Testis (tissue), 3 donors: ENCODE measurements around the gene NBEA. TPM values are rescaled to one million over a fixed set of nuclear protein-coding genes. Genes with fewer than 3 reads are reported as not detected.

Source experiments
- DNase-seq: peaks from one replicate; pipeline ENCODE4 v3.0.0-alpha.2; 2019
- H3K27ac ChIP-seq, 2 donors: fragments of 200-600 bp; sonication (generic); one replicate each; pipeline ENCODE4 v1.5.1; 2019
- H3K27me3 ChIP-seq: fragments of 200-600 bp; sonication (generic); one replicate; pipeline ENCODE4 v1.5.1; 2019
- H3K36me3 ChIP-seq: fragments of 200-600 bp; sonication (generic); one replicate; pipeline ENCODE4 v1.5.1; 2017; ENCODE audit warnings: low read depth; ENCODE audit errors: missing control alignments
- H3K4me1 ChIP-seq: fragments of 200-600 bp; sonication (generic); one replicate; pipeline ENCODE4 v1.5.1; 2019
- H3K4me3 ChIP-seq, 2 donors: fragments of 200-600 bp; sonication (generic); one replicate each; pipeline ENCODE4 v1.5.1; 2017 to 2019
- H3K9me3 ChIP-seq: fragments of 200-600 bp; sonication (generic); one replicate; pipeline ENCODE4 v1.5.1; 2017
- CTCF ChIP-seq, 3 experiments: fragments of 450-650 bp in 2 of 3; fragments of 200-600 bp in 1 of 3; sonication (generic) in 1 of 3; IDR thresholded peaks; one replicate each; pipeline ENCODE4 v1.5.1; 2016 to 2019; ENCODE audit warnings: antibody characterized with exemption in 3 of 3, mild to moderate bottlenecking in 2 of 3, moderate library complexity in 1 of 3
- POLR2A ChIP-seq: fragments of 450-650 bp; IDR thresholded peaks from one replicate; pipeline ENCODE4 v1.6.1; 2017; ENCODE audit warnings: antibody characterized with exemption, mild to moderate bottlenecking, moderate library complexity
- WGBS, 2 donors: methylation state at CpG; one replicate each; pipeline ENCODE4 v1.1.5; 2018; 5-methylcytosine and 5-hydroxymethylcytosine counted together
- intact Hi-C: fragments of 100-400 bp; cut with DNase I; formaldehyde crosslinking; loops from one replicate; pipeline ENCODE4 v1.15.1; 2023; ENCODE audit warnings: low total_unique reads
- polyA plus RNA-seq: library from polyadenylated mRNA; stranded (reverse); fragments of 350-450 nt; fragmentation: Illumina TruSeq; extraction: RNeasy Lipid Tissue Mini Kit (QIAGEN cat#74804); gene quantifications from one replicate; pipeline ENCODE4 v1.2.3, GENCODE V29; 2014; ENCODE audit warnings: low read depth, low replicate concordance; ENCODE audit not compliant: insufficient read depth
- total RNA-seq, 2 donors: library from RNA; depleted of rRNA; stranded (reverse); fragments of >200 nt; gene quantifications; one replicate each; pipeline ENCODE4 v1.2.3, GENCODE V29; 2016

The NBEA gene
- total and polyA plus RNA-seq, 3 donors from 2014 or later, result 8.6 to 22.2 (median 18.3) TPM

DNA sequence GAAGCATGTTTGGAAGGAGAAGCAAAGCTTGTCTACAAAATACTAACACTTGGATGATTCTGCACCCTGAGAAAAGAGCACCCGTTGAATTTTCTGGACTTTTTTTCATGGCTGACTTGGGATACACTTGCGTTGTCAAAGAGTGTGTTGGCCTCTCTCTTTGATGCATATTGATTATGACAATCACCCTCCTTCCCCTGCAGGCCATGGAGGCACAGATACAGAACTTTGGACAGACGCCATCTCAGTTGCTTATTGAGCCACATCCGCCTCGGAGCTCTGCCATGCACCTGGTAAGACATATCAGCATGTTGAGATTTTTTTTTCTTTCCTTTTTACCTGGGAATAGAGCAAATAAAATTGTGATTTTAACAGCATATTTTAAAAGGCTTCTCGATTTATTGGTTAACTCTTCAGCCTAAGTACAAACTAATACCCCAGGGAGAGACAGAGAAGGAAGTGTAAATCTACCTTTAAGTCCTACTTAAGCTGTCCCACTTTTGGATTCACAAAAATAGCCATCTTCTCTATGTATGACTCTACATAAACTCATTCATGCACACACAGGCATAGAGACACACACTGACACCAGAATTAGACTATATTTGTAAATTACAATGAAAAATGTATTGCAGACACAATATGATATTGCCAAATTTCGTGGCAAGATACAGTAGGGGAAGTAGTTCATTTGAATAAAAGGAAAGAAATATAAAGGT, 704.1 kb downstream of the NBEA start:
- 94 to 96% methylated on average over 7 of the region's 7 CpGs for WGBS, 2 donors
- TF ChIP-seq CTCF (IDR thresholded peaks at IDR 0.05) (no peak), POLR2A (no peak)
- intact Hi-C loops, result no loop called here

GRCh38 chr13:35648201-35648600, 706.1 kb downstream of the NBEA start:
- H3K9me3 ChIP-seq, result no peaks in the 10 kb centered on the region
- no peak overlapping the region for H3K4me3 ChIP-seq
- DNase-seq, result no peak
- intact Hi-C loops, result no loop called here
- TF ChIP-seq POLR2A, result no peak
- peaks cover 2% of the 10 kb centered on the region for H3K4me1 ChIP-seq
- 57 to 64% methylated on average over 4 of the region's 4 CpGs for WGBS, 2 donors
- H3K27me3 ChIP-seq, result no peaks in the 10 kb centered on the region
- H3K27ac ChIP-seq, result no peak overlapping the region
- H3K36me3 ChIP-seq, result no peaks in the 10 kb centered on the region

More for the DNA sequence above, 704.1 kb downstream of the NBEA start:
- no peaks in the 10 kb centered on the region for H3K9me3 ChIP-seq
- H3K4me1 ChIP-seq, result peaks cover 3% of the 10 kb centered on the region
- no peak overlapping the region for H3K27ac ChIP-seq
- no peak for DNase-seq
- no peaks in the 10 kb centered on the region for H3K36me3 ChIP-seq
- no peaks in the 10 kb centered on the region for H3K27me3 ChIP-seq
- no peak overlapping the region for H3K4me3 ChIP-seq

GRCh38 chr13:35649162-35649561, 707.1 kb downstream of the NBEA start:
- H3K4me1 ChIP-seq, result no peaks in the 10 kb centered on the region
- no peaks in the 10 kb centered on the region for H3K36me3 ChIP-seq
- H3K9me3 ChIP-seq, result no peaks in the 10 kb centered on the region
- no peak for DNase-seq
- intact Hi-C loops, result no loop called here
- TF ChIP-seq CTCF (IDR thresholded peaks at IDR 0.05) (no peak), POLR2A (no peak)
- no peaks in the 10 kb centered on the region for H3K27me3 ChIP-seq
- H3K27ac ChIP-seq, result no peak overlapping the region
- 84 to 92% methylated on average over 4 of the region's 4 CpGs for WGBS, 2 donors
- H3K4me3 ChIP-seq, result no peak overlapping the region

DNA sequence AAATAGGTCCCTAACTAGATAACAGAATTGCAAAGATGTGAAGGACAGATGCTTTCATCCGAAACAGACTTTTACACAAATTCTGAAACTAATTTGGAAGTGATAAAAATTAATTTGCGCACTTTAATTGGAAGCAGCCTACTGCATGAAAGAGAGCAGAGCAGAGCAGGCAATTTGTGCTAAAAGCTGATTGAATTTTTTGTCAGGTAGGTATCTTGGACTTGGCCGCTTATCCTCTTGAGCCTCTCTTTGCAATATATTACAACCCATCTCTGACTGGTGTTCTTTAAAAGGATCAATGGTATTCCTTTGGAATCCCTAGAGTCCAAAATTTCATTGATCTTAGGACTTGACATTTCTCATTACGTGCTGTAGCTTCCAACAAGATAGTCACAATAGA, 717.7 kb downstream of the NBEA start:
- WGBS, 2 donors, result 89 to 96% methylated on average over 4 of the region's 4 CpGs

DNA sequence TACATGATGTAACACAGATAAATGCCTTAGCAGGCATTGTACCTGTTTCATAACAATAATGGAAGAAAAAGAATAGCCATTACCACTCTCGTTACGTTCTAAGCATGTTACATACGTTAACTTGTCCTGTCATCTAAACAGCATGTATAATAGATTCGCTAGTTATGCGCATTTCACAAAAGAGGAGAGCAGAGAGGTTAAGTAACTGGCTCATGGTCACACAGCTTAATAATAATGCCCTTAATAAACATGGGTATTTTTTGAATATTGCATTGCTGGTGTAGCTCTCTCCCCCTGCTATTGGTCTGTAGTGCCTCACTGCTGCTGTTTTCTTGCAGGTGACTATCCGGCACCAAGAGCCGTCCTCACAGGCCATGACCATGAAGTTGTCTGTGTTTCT, 722.7 kb downstream of the NBEA start:
- TF ChIP-seq POLR2A, result no peak
- TF ChIP-seq CTCF (IDR thresholded peaks at IDR 0.05), result no peak
- Histone ChIP-seq H3K27me3 (no peaks in the 10 kb centered on the region), H3K4me1 (no peaks in the 10 kb centered on the region), H3K9me3 (no peaks in the 10 kb centered on the region), H3K27ac (no peak overlapping the region), H3K36me3 (no peaks in the 10 kb centered on the region), H3K4me3 (no peak overlapping the region)
- DNase-seq, result no peak
- 97% methylated on average over 7 of the region's 7 CpGs for WGBS, 2 donors
- intact Hi-C loops, result no loop called here

More for the DNA sequence above, 717.7 kb downstream of the NBEA start:
- Histone ChIP-seq H3K27ac (no peak overlapping the region), H3K4me3 (no peak overlapping the region), H3K4me1 (no peaks in the 10 kb centered on the region), H3K27me3 (no peaks in the 10 kb centered on the region), H3K36me3 (no peaks in the 10 kb centered on the region), H3K9me3 (no peaks in the 10 kb centered on the region)
- intact Hi-C loops, result no loop called here
- no peak for DNase-seq
- TF ChIP-seq CTCF (IDR thresholded peaks at IDR 0.05) (no peak), POLR2A (no peak)
